Esophagus squamous epithelium (tissue), 4 donors: ENCODE results near the gene HINT2.

Experiments used
- POLR2A ChIP-seq, 4 donors: fragments of 450-650 bp; IDR thresholded peaks; one replicate each; pipeline ENCODE4 v1.6.1; 2017; ENCODE audit warnings: antibody characterized with exemption in 4 of 4, mild to moderate bottlenecking in 4 of 4, moderate library complexity in 3 of 4
- TF ChIP-seq, protein P1 (sequence below), 6 experiments: fragments of 450-650 bp in 4 of 6; fragments of 200-600 bp in 2 of 6; sonication (generic) in 2 of 6; IDR thresholded peaks; one replicate each; pipeline ENCODE4 v1.5.1; 2016 to 2019; ENCODE audit warnings: antibody characterized with exemption in 6 of 6, mild to moderate bottlenecking in 4 of 6, moderate library complexity in 4 of 6

DNA sequence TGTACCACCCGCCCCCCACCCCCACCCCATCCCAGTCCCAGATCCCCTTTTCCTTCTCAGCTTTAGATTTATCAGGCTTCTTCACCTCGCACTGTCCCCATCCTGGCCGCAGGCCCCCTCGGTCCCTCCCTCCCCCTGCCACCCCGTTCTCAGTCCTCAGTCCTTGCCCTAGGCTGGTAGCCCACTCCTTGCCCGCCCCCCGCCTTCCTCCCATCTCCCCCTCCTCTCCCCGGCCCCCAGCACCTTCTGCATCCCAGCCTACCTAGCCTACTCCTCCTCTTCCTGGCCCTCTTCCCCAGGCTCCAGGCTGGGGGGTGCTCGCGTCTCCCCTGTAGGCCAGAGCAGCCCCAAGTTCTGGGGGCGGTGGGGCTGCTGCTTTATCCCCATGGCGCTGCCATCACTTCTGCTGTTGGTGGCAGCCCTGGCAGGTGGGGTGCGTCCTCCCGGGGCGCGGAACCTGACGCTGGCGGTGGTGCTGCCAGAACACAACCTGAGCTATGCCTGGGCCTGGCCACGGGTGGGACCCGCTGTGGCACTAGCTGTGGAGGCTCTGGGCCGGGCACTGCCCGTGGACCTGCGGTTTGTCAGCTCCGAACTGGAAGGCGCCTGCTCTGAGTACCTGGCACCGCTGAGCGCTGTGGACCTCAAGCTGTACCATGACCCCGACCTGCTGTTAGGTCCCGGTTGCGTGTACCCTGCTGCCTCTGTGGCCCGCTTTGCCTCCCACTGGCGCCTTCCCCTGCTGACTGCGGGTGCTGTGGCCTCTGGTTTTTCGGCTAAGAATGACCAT is 22.6 kb downstream of the HINT2 start:
- TF ChIP-seq POLR2A (IDR thresholded peaks at IDR 0.05), result no peak
- TF ChIP-seq, protein P1, sequence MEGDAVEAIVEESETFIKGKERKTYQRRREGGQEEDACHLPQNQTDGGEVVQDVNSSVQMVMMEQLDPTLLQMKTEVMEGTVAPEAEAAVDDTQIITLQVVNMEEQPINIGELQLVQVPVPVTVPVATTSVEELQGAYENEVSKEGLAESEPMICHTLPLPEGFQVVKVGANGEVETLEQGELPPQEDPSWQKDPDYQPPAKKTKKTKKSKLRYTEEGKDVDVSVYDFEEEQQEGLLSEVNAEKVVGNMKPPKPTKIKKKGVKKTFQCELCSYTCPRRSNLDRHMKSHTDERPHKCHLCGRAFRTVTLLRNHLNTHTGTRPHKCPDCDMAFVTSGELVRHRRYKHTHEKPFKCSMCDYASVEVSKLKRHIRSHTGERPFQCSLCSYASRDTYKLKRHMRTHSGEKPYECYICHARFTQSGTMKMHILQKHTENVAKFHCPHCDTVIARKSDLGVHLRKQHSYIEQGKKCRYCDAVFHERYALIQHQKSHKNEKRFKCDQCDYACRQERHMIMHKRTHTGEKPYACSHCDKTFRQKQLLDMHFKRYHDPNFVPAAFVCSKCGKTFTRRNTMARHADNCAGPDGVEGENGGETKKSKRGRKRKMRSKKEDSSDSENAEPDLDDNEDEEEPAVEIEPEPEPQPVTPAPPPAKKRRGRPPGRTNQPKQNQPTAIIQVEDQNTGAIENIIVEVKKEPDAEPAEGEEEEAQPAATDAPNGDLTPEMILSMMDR (IDR thresholded peaks at IDR 0.05), result no peak
